H9 (cell line): ENCODE data around the gene STK24. TPM values are rescaled to one million over a fixed set of nuclear protein-coding genes. Genes with fewer than 3 reads are reported as not detected.

Experiments
- DNase-seq: peaks from one replicate; pipeline ENCODE4 v3.0.0-alpha.2; 2017
- H2AFZ ChIP-seq: one replicate; pipeline ENCODE4 v1.6.1; 2013; ENCODE audit warnings: mild to moderate bottlenecking, low read length, control low read depth, moderate library complexity
- H2AK5ac ChIP-seq: 2 replicates; pipeline ENCODE4 v1.6.1; 2013; ENCODE audit warnings: low read length, control low read depth, mixed read lengths; ENCODE audit not compliant: insufficient read length
- H2BK120ac ChIP-seq: one replicate; pipeline ENCODE4 v1.6.1; 2013; ENCODE audit warnings: low read depth, mild to moderate bottlenecking, low read length, control low read depth, inconsistent platforms; ENCODE audit not compliant: poor library complexity, severe bottlenecking
- H2BK12ac ChIP-seq: 2 replicates; pipeline ENCODE4 v1.6.1; 2013; ENCODE audit warnings: low read length, control low read depth, mixed read lengths, low read depth; ENCODE audit not compliant: insufficient read length
- H2BK15ac ChIP-seq: 2 replicates; pipeline ENCODE4 v1.6.1; 2013; ENCODE audit warnings: low read depth, low read length, control low read depth
- H2BK20ac ChIP-seq: one replicate; pipeline ENCODE4 v1.6.1; 2013; ENCODE audit warnings: low read depth, mild to moderate bottlenecking, low read length, control low read depth, inconsistent platforms; ENCODE audit not compliant: poor library complexity, severe bottlenecking
- H2BK5ac ChIP-seq: 2 replicates; pipeline ENCODE4 v1.6.1; 2013; ENCODE audit warnings: low read length, control low read depth, mixed read lengths; ENCODE audit not compliant: insufficient read length
- H3K14ac ChIP-seq: 2 replicates; pipeline ENCODE4 v1.6.1; 2013; ENCODE audit warnings: low read length, control low read depth; ENCODE audit not compliant: insufficient read depth
- H3K18ac ChIP-seq: 2 replicates; pipeline ENCODE4 v1.6.1; 2013; ENCODE audit warnings: low read depth, mild to moderate bottlenecking, mixed read lengths, low read length, control low read depth; ENCODE audit not compliant: insufficient read length
- H3K23ac ChIP-seq: 2 replicates; pipeline ENCODE4 v1.6.1; 2013; ENCODE audit warnings: low read length, control low read depth, mixed read lengths, low read depth; ENCODE audit not compliant: insufficient read length
- H3K23me2 ChIP-seq: 2 replicates; pipeline ENCODE4 v1.6.1; 2013; ENCODE audit warnings: low read depth, mild to moderate bottlenecking, mixed read lengths, low read length, control low read depth; ENCODE audit not compliant: insufficient read length, poor library complexity, severe bottlenecking
- H3K27ac ChIP-seq: 2 replicates; pipeline ENCODE4 v1.5.1; 2013; ENCODE audit warnings: low read length, control low read depth, mixed read lengths, low read depth; ENCODE audit not compliant: insufficient read length
- H3K27me3 ChIP-seq: 2 replicates; pipeline ENCODE4 v1.6.1; 2013; ENCODE audit warnings: low read length, control low read depth, inconsistent platforms; ENCODE audit not compliant: insufficient read depth
- H3K4ac ChIP-seq: 2 replicates; pipeline ENCODE4 v1.6.1; 2013; ENCODE audit warnings: low read depth, mild to moderate bottlenecking, control low read depth, inconsistent platforms, low read length, moderate library complexity
- H3K4me1 ChIP-seq: 2 replicates; pipeline ENCODE4 v1.6.1; 2013; ENCODE audit warnings: low read length, control low read depth, inconsistent platforms; ENCODE audit not compliant: insufficient read depth
- H3K4me2 ChIP-seq: 2 replicates; pipeline ENCODE4 v1.6.1; 2013; ENCODE audit warnings: low read length, control low read depth, mixed read lengths; ENCODE audit not compliant: insufficient read length, insufficient read depth
- H3K56ac ChIP-seq: 2 replicates; pipeline ENCODE4 v1.6.1; 2013; ENCODE audit warnings: low read depth, mild to moderate bottlenecking, mixed read lengths, low read length, control low read depth; ENCODE audit not compliant: insufficient read length
- H3K79me1 ChIP-seq: 2 replicates; pipeline ENCODE4 v1.6.1; 2013; ENCODE audit warnings: low read depth, mild to moderate bottlenecking, moderate library complexity, low read length, control low read depth, inconsistent platforms; ENCODE audit not compliant: insufficient read depth, poor library complexity, severe bottlenecking
- H3K79me2 ChIP-seq: 2 replicates; pipeline ENCODE4 v1.6.1; 2013; ENCODE audit warnings: low read length, control low read depth, inconsistent platforms; ENCODE audit not compliant: insufficient read depth
- H3K9ac ChIP-seq: 2 replicates; pipeline ENCODE4 v1.6.1; 2013; ENCODE audit warnings: low read length, control low read depth, mixed read lengths; ENCODE audit not compliant: insufficient read length; ENCODE audit errors: extremely low read depth
- H3K9me3 ChIP-seq: one replicate; pipeline ENCODE4 v1.6.1; 2013; ENCODE audit warnings: low read depth, low read length, inconsistent platforms; ENCODE audit not compliant: control insufficient read depth
- H3T11ph ChIP-seq: one replicate; pipeline ENCODE4 v1.6.1; 2013; ENCODE audit warnings: mild to moderate bottlenecking, low read length, control low read depth, inconsistent platforms
- H4K20me1 ChIP-seq: one replicate; pipeline ENCODE4 v1.6.1; 2013; ENCODE audit not compliant: control insufficient read depth, insufficient read length, insufficient read depth
- H4K5ac ChIP-seq: 2 replicates; pipeline ENCODE4 v1.6.1; 2013; ENCODE audit warnings: low read depth, mild to moderate bottlenecking, mixed read lengths, low read length, control low read depth; ENCODE audit not compliant: insufficient read length
- H4K8ac ChIP-seq: replicated peaks from 2 replicates; pipeline ENCODE4 v1.6.1; 2013; ENCODE audit warnings: low read length, control low read depth, mixed read lengths, low read depth; ENCODE audit not compliant: insufficient read length
- H4K91ac ChIP-seq: 2 replicates; pipeline ENCODE4 v1.6.1; 2013; ENCODE audit warnings: low read depth, mild to moderate bottlenecking, moderate library complexity, mixed read lengths, low read length, control low read depth; ENCODE audit not compliant: insufficient read length
- H3K27ac Mint-ChIP-seq, 3 experiments: 2 replicates in 2 of 3; 3 replicates in 1 of 3; pipeline ENCODE4 v1.8.0; 2020 to 2021; ENCODE audit warnings: mixed read lengths in 3 of 3, mild to moderate bottlenecking in 1 of 3, moderate library complexity in 1 of 3
- H3K27me3 Mint-ChIP-seq: 2 replicates; pipeline ENCODE4 v1.8.0; 2021; ENCODE audit warnings: low read depth, mild to moderate bottlenecking, moderate library complexity, mixed read lengths
- H3K36me3 Mint-ChIP-seq, 3 experiments: 2 replicates in 2 of 3; 3 replicates in 1 of 3; pipeline ENCODE4 v1.8.0; 2020 to 2021; ENCODE audit warnings: low read depth in 3 of 3, mixed read lengths in 3 of 3; ENCODE audit not compliant: insufficient read depth in 1 of 3
- H3K4me1 Mint-ChIP-seq, 2 experiments: 2 replicates each; pipeline ENCODE4 v1.8.0; 2020; ENCODE audit warnings: mixed read lengths in 2 of 2
- H3K4me3 Mint-ChIP-seq, 2 experiments: 2 replicates in 1 of 2; 3 replicates in 1 of 2; pipeline ENCODE4 v1.8.0; 2020 to 2021; ENCODE audit warnings: mild to moderate bottlenecking in 2 of 2, mixed read lengths in 2 of 2, moderate library complexity in 1 of 2
- H3K9me3 Mint-ChIP-seq, 2 experiments: 2 replicates in 1 of 2; 3 replicates in 1 of 2; pipeline ENCODE4 v1.8.0; 2020; ENCODE audit warnings: mild to moderate bottlenecking in 2 of 2, mixed read lengths in 2 of 2, moderate library complexity in 1 of 2
- WGBS: extraction: QIAGEN DNeasy Blood & Tissue Kit; methylation state at CpG from one replicate; pipeline ENCODE4 v1.1.7; 2013; ENCODE audit warnings: missing lambda C conversion rate, low lambda C conversion rate, mixed read lengths; ENCODE audit not compliant: insufficient read length; ENCODE audit errors: extremely low coverage; 5-methylcytosine and 5-hydroxymethylcytosine counted together
- total RNA-seq: library from RNA; stranded (reverse); gene quantifications from 2 replicates; pipeline ENCODE4 v1.2.1, GENCODE V29; 2021
- TF ChIP-seq, protein P1 (sequence below): fragments of 200-600 bp; sonication (generic); conservative IDR thresholded peaks from 3 replicates; pipeline ENCODE4 v1.8.0; 2021; ENCODE audit warnings: antibody characterized with exemption, mild to moderate bottlenecking

Gene STK24
- total RNA-seq, 1 experiment from 2014 or later: 134 TPM

DNA sequence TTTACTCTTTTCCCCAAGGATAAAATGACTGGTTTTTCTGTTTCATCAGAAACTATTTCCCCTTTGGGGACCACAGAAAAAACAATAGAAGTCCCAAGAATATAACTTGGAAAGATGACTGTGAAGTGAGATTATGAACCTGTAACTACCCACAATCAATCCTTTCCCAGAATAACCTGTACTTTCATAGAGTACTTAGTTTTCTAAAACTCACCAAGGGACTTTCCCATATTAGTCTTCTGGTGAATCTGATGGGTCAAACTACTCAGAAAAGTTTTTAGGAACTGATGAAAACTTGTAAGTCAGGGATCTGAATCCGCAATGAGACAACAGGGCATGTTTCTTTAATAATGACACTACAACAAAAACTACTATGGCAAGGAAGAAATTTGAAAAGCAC lies 62.6 kb downstream of the STK24 start:
- Histone ChIP-seq H2AFZ (no peak overlapping the region), H2AK5ac (no peak overlapping the region), H3K79me1 (peaks cover 16% of the 10 kb centered on the region), H4K20me1 (no peaks in the 10 kb centered on the region), H3K9me3 (no peaks in the 10 kb centered on the region), H2BK20ac (no peak overlapping the region), H4K5ac (no peak overlapping the region), H3K4ac (no peak overlapping the region), H3K4me1 (no peaks in the 10 kb centered on the region), H3K9ac (no peak overlapping the region), H4K8ac (no peak overlapping the region), H2BK5ac (no peak overlapping the region), H4K91ac (no peak overlapping the region), H3K14ac (no peak overlapping the region), H3K23me2 (no peaks in the 10 kb centered on the region), H2BK15ac (no peak overlapping the region), H2BK120ac (no peak overlapping the region), H3K27me3 (no peaks in the 10 kb centered on the region), H3K18ac (no peak overlapping the region), H3K23ac (no peak overlapping the region), H3K27ac (no peak overlapping the region), H3K56ac (no peak overlapping the region), H3K79me2 (peaks cover 19% of the 10 kb centered on the region; the same call in 1 of the 2 replicates), H2BK12ac (no peak overlapping the region), H3K4me2 (no peak overlapping the region), H3T11ph (no peak overlapping the region)
- H3K36me3 Mint-ChIP-seq: peaks cover 14 to 30% (median 15%) of the 10 kb centered on the region in 3 experiments; a peak in 6 of 7 replicates
- TF ChIP-seq, protein P1, sequence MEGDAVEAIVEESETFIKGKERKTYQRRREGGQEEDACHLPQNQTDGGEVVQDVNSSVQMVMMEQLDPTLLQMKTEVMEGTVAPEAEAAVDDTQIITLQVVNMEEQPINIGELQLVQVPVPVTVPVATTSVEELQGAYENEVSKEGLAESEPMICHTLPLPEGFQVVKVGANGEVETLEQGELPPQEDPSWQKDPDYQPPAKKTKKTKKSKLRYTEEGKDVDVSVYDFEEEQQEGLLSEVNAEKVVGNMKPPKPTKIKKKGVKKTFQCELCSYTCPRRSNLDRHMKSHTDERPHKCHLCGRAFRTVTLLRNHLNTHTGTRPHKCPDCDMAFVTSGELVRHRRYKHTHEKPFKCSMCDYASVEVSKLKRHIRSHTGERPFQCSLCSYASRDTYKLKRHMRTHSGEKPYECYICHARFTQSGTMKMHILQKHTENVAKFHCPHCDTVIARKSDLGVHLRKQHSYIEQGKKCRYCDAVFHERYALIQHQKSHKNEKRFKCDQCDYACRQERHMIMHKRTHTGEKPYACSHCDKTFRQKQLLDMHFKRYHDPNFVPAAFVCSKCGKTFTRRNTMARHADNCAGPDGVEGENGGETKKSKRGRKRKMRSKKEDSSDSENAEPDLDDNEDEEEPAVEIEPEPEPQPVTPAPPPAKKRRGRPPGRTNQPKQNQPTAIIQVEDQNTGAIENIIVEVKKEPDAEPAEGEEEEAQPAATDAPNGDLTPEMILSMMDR: no peak
- no CpG with 5 or more reads among the region's 1 CpG for WGBS
- H3K4me1 Mint-ChIP-seq: peaks cover 19 to 33% of the 10 kb centered on the region in 2 experiments
- H3K4me3 Mint-ChIP-seq: no peak overlapping the region
- DNase-seq: no peak
- no peaks in the 10 kb centered on the region for H3K27me3 Mint-ChIP-seq
- H3K9me3 Mint-ChIP-seq: no peaks in the 10 kb centered on the region
- H3K27ac Mint-ChIP-seq: no peak overlapping the region
